Panc1 (cell line): ENCODE results near the gene HES4. TPM values are rescaled to one million over a fixed set of nuclear protein-coding genes. Genes with fewer than 3 reads are reported as not detected.

Source experiments
- ATAC-seq: fragments of 200-7000 bp; cut with Tn5 transposase; 2 replicates; pipeline ENCODE4 v1.9.1; 2020; ENCODE audit warnings: mild to moderate bottlenecking, moderate library complexity
- BruUV-seq: library from RNA; stranded (reverse); fragments of 400-500 nt; replicated peaks from 2 replicates; lab custom pipeline; 2021; lab: Mats Ljungman, UMichigan
- CTCF ChIA-PET: fragments of 300-600 bp; sonication (Branson Sonifier 250); formaldehyde crosslinking; loops from one replicate; lab custom pipeline; 2022; ENCODE audit warnings: antibody characterized with exemption; lab: Charles Lee
- POLR2A ChIA-PET: fragments of 300-600 bp; sonication (Branson Sonifier 250); formaldehyde crosslinking; loops from one replicate; lab custom pipeline; 2022; ENCODE audit warnings: antibody characterized with exemption; lab: Charles Lee
- DNase-seq: peaks from one replicate; pipeline ENCODE4 v3.0.0-alpha.2; 2010; ENCODE audit warnings: low read depth, low spot score
- H3K27ac ChIP-seq: 2 replicates; pipeline ENCODE4 v1.5.1; 2011; ENCODE audit warnings: mild to moderate bottlenecking, low read length, inconsistent platforms
- H3K27me3 ChIP-seq: fragments of 200-500 bp; sonication (Bioruptor generic); 2 replicates; pipeline ENCODE4 v1.6.0; 2014; ENCODE audit warnings: low read length, inconsistent platforms; ENCODE audit not compliant: control insufficient read depth, insufficient read depth
- H3K36me3 ChIP-seq: fragments of 200-500 bp; sonication (Bioruptor generic); 2 replicates; pipeline ENCODE4 v1.5.1; 2014; ENCODE audit warnings: inconsistent platforms, mild to moderate bottlenecking, low read length, moderate library complexity; ENCODE audit not compliant: control insufficient read depth, insufficient read depth
- H3K4me1 ChIP-seq: 2 replicates; pipeline ENCODE4 v1.5.1; 2011; ENCODE audit warnings: inconsistent platforms, mild to moderate bottlenecking, low read length, moderate library complexity; ENCODE audit not compliant: control insufficient read depth, insufficient read depth
- H3K4me3 ChIP-seq, 2 experiments: 2 replicates each; pipeline ENCODE4 v1.5.1; 2011 to 2012; ENCODE audit warnings: low read depth in 2 of 2, low read length in 2 of 2, mild to moderate bottlenecking in 2 of 2, inconsistent platforms in 1 of 2, moderate library complexity in 1 of 2
- H3K9me3 ChIP-seq: fragments of 200-500 bp; sonication (Bioruptor generic); 2 replicates; pipeline ENCODE4 v1.5.1; 2014; ENCODE audit warnings: low read depth, mild to moderate bottlenecking, inconsistent platforms, low read length, moderate library complexity; ENCODE audit not compliant: control insufficient read depth, insufficient read depth
- POLR2AphosphoS5 ChIP-seq: IDR thresholded peaks from 2 replicates; pipeline ENCODE4 v1.6.1; 2012; ENCODE audit warnings: mild to moderate bottlenecking, low read depth, low read length, moderate library complexity
- SIN3A ChIP-seq: IDR thresholded peaks from 2 replicates; pipeline ENCODE4 v1.6.1; 2012; ENCODE audit warnings: low read depth, mild to moderate bottlenecking, low read length, moderate library complexity, borderline replicate concordance; ENCODE audit not compliant: insufficient read depth
- TCF7L2 ChIP-seq: IDR thresholded peaks from 2 replicates; pipeline ENCODE4 v1.6.1; 2011; ENCODE audit warnings: mild to moderate bottlenecking, low read depth, low read length, inconsistent platforms
- in situ Hi-C: cut with HindIII; loops from 2 replicates; pipeline ENCODE4 v1.10.0; 2016; ENCODE audit warnings: low sequenced_read_pairs, low pct_unique_long_range_greater_than_20kb
- intact Hi-C: fragments of 100-400 bp; cut with micrococcal nuclease; formaldehyde crosslinking; loops from one replicate; pipeline ENCODE4 v1.10.0; 2022; ENCODE audit not compliant: unreplicated experiment
- total RNA-seq: library from RNA; stranded (reverse); gene quantifications from one replicate; pipeline ENCODE4 v1.2.1, GENCODE V29; 2021; ENCODE audit not compliant: unreplicated experiment
- TF ChIP-seq, protein P1 (sequence below), 2 experiments: IDR thresholded peaks; 2 replicates each; pipeline ENCODE4 v1.6.1; 2011 to 2012; ENCODE audit warnings: low read depth in 2 of 2, control low read depth in 1 of 2, low read length in 1 of 2, mild to moderate bottlenecking in 1 of 2, moderate library complexity in 1 of 2; ENCODE audit not compliant: insufficient read depth in 1 of 2
- TF ChIP-seq, protein P2 (sequence below): fragments of 450-650 bp; IDR thresholded peaks from 2 replicates; pipeline ENCODE4 v1.5.1; 2017; ENCODE audit warnings: mild to moderate bottlenecking

HES4 gene
- total RNA-seq, 1 experiment from 2014 or later, result 74.2 TPM

DNA sequence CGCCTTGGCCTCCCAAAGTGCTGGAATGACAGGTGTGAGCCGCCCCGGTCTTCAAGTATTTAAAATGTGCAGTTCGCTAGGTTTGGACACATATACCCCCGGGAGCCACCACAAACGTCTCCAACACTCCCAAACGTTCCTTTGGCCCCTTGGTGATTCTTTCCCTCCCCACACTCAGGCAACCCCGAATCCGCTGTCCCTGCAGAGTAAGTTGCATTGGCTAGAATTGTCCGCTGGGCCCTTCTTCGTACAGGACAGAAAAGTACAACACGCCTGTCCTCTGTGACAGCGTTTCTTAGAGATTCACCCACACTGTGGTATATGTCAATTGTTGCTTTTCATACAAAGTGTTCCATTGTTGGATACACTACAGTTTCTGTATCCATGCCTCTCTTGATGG is 14.8 kb downstream of the HES4 start:
- H3K4me1 ChIP-seq, result no peaks in the 10 kb centered on the region; the same call in 1 of the 2 replicates
- no peak for DNase-seq
- H3K9me3 ChIP-seq, result no peaks in the 10 kb centered on the region
- no peak for ATAC-seq
- in situ Hi-C loops, result no loop called here
- H3K36me3 ChIP-seq, result no peaks in the 10 kb centered on the region
- no peak overlapping the region for H3K4me3 ChIP-seq
- intact Hi-C loops, result no loop called here
- BruUV-seq, result no TSS peak
- CTCF ChIA-PET, result interaction anchor here (0.7 to 1.1 kb wide), 3 partner anchors 17 to 198 kb away, joined by 4 to 11 read pairs (median 5); no protein-coding TSS in a partner anchor
- H3K27me3 ChIP-seq, result no peaks in the 10 kb centered on the region
- no peak overlapping the region for H3K27ac ChIP-seq
- POLR2A ChIA-PET, result no interaction called here
- TF ChIP-seq TCF7L2 (no peak), SIN3A (no peak)
- TF ChIP-seq, protein P1, sequence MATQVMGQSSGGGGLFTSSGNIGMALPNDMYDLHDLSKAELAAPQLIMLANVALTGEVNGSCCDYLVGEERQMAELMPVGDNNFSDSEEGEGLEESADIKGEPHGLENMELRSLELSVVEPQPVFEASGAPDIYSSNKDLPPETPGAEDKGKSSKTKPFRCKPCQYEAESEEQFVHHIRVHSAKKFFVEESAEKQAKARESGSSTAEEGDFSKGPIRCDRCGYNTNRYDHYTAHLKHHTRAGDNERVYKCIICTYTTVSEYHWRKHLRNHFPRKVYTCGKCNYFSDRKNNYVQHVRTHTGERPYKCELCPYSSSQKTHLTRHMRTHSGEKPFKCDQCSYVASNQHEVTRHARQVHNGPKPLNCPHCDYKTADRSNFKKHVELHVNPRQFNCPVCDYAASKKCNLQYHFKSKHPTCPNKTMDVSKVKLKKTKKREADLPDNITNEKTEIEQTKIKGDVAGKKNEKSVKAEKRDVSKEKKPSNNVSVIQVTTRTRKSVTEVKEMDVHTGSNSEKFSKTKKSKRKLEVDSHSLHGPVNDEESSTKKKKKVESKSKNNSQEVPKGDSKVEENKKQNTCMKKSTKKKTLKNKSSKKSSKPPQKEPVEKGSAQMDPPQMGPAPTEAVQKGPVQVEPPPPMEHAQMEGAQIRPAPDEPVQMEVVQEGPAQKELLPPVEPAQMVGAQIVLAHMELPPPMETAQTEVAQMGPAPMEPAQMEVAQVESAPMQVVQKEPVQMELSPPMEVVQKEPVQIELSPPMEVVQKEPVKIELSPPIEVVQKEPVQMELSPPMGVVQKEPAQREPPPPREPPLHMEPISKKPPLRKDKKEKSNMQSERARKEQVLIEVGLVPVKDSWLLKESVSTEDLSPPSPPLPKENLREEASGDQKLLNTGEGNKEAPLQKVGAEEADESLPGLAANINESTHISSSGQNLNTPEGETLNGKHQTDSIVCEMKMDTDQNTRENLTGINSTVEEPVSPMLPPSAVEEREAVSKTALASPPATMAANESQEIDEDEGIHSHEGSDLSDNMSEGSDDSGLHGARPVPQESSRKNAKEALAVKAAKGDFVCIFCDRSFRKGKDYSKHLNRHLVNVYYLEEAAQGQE (IDR thresholded peaks at IDR 0.05; ENCODE audit: insufficient read depth in 1 of 2, low read depth in 2 of 2, low read length in 1 of 2), result no peak

DNA sequence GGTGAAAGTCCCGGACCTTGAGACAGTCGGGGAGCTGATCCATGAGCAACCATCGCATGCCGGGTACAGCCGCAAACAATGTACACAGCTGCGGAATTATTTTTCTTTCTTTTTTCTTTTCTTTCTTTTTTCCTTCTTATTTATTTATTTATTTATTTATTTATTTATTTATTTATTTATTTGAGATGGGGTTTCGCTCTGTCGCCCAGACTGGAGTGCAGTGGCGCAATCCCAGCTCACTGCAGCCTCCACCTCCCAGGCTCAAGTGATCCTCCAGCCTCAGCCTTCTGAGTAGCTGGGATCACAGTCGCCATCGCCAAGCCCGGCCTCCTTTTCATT is 15.5 kb downstream of the HES4 start:
- CTCF ChIA-PET, result interaction anchor here (0.5 to 2.2 kb wide), 9 partner anchors 13 to 309 kb away, joined by 3 to 11 read pairs (median 5); partner anchors contain the start of gene HES4
- ATAC-seq, result peak; percentile 14
- POLR2A ChIA-PET, result no interaction called here
- in situ Hi-C loops, result no loop called here
- H3K27me3 ChIP-seq, result no peaks in the 10 kb centered on the region
- no peak for TF ChIP-seq POLR2AphosphoS5
- TF ChIP-seq SIN3A, result no peak
- TF ChIP-seq, protein P2, sequence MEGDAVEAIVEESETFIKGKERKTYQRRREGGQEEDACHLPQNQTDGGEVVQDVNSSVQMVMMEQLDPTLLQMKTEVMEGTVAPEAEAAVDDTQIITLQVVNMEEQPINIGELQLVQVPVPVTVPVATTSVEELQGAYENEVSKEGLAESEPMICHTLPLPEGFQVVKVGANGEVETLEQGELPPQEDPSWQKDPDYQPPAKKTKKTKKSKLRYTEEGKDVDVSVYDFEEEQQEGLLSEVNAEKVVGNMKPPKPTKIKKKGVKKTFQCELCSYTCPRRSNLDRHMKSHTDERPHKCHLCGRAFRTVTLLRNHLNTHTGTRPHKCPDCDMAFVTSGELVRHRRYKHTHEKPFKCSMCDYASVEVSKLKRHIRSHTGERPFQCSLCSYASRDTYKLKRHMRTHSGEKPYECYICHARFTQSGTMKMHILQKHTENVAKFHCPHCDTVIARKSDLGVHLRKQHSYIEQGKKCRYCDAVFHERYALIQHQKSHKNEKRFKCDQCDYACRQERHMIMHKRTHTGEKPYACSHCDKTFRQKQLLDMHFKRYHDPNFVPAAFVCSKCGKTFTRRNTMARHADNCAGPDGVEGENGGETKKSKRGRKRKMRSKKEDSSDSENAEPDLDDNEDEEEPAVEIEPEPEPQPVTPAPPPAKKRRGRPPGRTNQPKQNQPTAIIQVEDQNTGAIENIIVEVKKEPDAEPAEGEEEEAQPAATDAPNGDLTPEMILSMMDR, result no peak
- TF ChIP-seq, protein P1 (IDR thresholded peaks at IDR 0.05; ENCODE audit: insufficient read depth in 1 of 2, low read depth in 2 of 2, low read length in 1 of 2), result no peak
- TF ChIP-seq TCF7L2, result no peak
- DNase-seq, result no peak
- H3K4me1 ChIP-seq, result no peaks in the 10 kb centered on the region; the same call in 1 of the 2 replicates
- no peaks in the 10 kb centered on the region for H3K36me3 ChIP-seq
- intact Hi-C loops, result no loop called here
- BruUV-seq, result no TSS peak
- H3K27ac ChIP-seq, result no peak overlapping the region
- H3K9me3 ChIP-seq, result no peaks in the 10 kb centered on the region
- peak overlapping the region; percentile 18 to 29; a peak in 3 of 4 replicates for H3K4me3 ChIP-seq
